A549 (cell line): ENCODE measurements around the gene ACSF3. TPM values are rescaled to one million over a fixed set of nuclear protein-coding genes. Genes with fewer than 3 reads are reported as not detected.
"Not testable (repeated sequence)": the region's sequence is repeated elsewhere in the genome, so short reads cannot be mapped to it uniquely, and the experiment has no call there.

Experiments
- ATAC-seq, 2 experiments: fragments of 200-7000 bp in 1 of 2; fragments of >200 bp in 1 of 2; cut with Nextera tagmentation in 1 of 2; cut with Tn5 transposase in 1 of 2; 3 replicates each; pipeline versions ENCODE4 v1.8.0 to v1.9.1; 2018 to 2020; ENCODE audit warnings: mild to moderate bottlenecking in 1 of 2, moderate library complexity in 1 of 2
- CTCF ChIA-PET: fragments of 300-600 bp; sonication (Branson Sonifier 250); formaldehyde crosslinking; extraction: SDS; loops from one replicate; lab custom pipeline; 2021; ENCODE audit warnings: antibody characterized with exemption, inconsistent platforms; lab: Yijun Ruan, JAX
- POLR2A ChIA-PET: fragments of 350-600 bp; formaldehyde crosslinking; extraction: SDS; loops from one replicate; lab custom pipeline; 2021; ENCODE audit warnings: antibody characterized with exemption, inconsistent platforms; lab: Yijun Ruan, JAX
- DNase-seq, 2 experiments: peaks; one replicate each; pipeline versions ENCODE4 v3.0.0 to v3.0.0-alpha.2; 2011 to 2016; ENCODE audit warnings: low read depth in 1 of 2, low spot score in 1 of 2
- FAIRE-seq: peaks from 2 replicates; lab custom pipeline; 2011; peaks lifted over from hg19 to GRCh38; lab: Jason Lieb, UNC
- H3K27ac ChIP-seq, 2 experiments: fragments of >200 bp; sonication (Bioruptor Twin); formaldehyde crosslinking; 3 replicates each; pipeline ENCODE4 v1.5.1; 2016 to 2017
- H3K4me1 ChIP-seq: fragments of >200 bp; sonication (Bioruptor Twin); formaldehyde crosslinking; 3 replicates; pipeline ENCODE4 v1.6.1; 2016
- H3K4me2 ChIP-seq: fragments of >200 bp; sonication (Bioruptor Twin); formaldehyde crosslinking; 3 replicates; pipeline ENCODE4 v1.6.1; 2016
- H3K4me3 ChIP-seq: fragments of >200 bp; sonication (Bioruptor Twin); formaldehyde crosslinking; 3 replicates; pipeline ENCODE4 v1.5.1; 2016
- H3K9me3 ChIP-seq: fragments of >200 bp; sonication (Bioruptor Twin); formaldehyde crosslinking; 3 replicates; pipeline ENCODE4 v1.6.1; 2016
- BCL3 ChIP-seq: fragments of >200 bp; sonication (Bioruptor Twin); formaldehyde crosslinking; IDR thresholded peaks from 3 replicates; pipeline ENCODE4 v1.6.1; 2016
- CTCF ChIP-seq: fragments of >200 bp; sonication (Bioruptor Twin); formaldehyde crosslinking; IDR thresholded peaks from 3 replicates; pipeline ENCODE4 v1.5.1; 2016
- ELK1 ChIP-seq: fragments of 150-350 bp; IDR thresholded peaks from 2 replicates; pipeline ENCODE4 v1.6.1; 2014; ENCODE audit warnings: low read depth, mild to moderate bottlenecking, low read length
- HOXA7 ChIP-seq: fragments of 250-450 bp; sonication (Bioruptor Pico); IDR thresholded peaks from 2 replicates; pipeline ENCODE4 v1.5.0; 2020; ENCODE audit warnings: mild to moderate bottlenecking, moderate library complexity
- KDM1A ChIP-seq: fragments of 200-600 bp; sonication (generic); IDR thresholded peaks from 2 replicates; pipeline ENCODE4 v1.6.1; 2016; ENCODE audit warnings: low read depth, mild to moderate bottlenecking
- NFE2L2 ChIP-seq: fragments of 150-350 bp; conservative IDR thresholded peaks from 2 replicates; pipeline ENCODE4 v1.6.1; 2014; ENCODE audit warnings: low read length
- PHF8 ChIP-seq: fragments of 200-600 bp; sonication (generic); IDR thresholded peaks from 2 replicates; pipeline ENCODE4 v1.6.1; 2016; ENCODE audit warnings: low read depth, mild to moderate bottlenecking, antibody characterized with exemption, moderate library complexity, borderline replicate concordance
- SREBF2 ChIP-seq: fragments of 450-650 bp; IDR thresholded peaks from 2 replicates; pipeline ENCODE4 v1.6.1; 2014; ENCODE audit warnings: mild to moderate bottlenecking, moderate library complexity
- TFCP2L1 ChIP-seq: fragments of 250-450 bp; sonication (Bioruptor Pico); IDR thresholded peaks from 2 replicates; pipeline ENCODE4 v1.5.0; 2021; ENCODE audit warnings: mild to moderate bottlenecking
- WGBS: methylation state at CpG from one replicate; pipeline ENCODE4 v1.1.6; 2017; ENCODE audit errors: missing lambda C conversion rate; 5-methylcytosine and 5-hydroxymethylcytosine counted together
- polyA plus RNA-seq, 4 experiments: library from polyadenylated mRNA; depleted of rRNA in 3 of 4; stranded (reverse); fragments of >200 nt; fragmentation: RNase III in 1 of 4; extraction: RNeasy Plus Mini Kit Qiagen cat#74134 plus additional on column Dnase treatment in 1 of 4; gene quantifications; 2 replicates in 3 of 4; 3 replicates in 1 of 4; pipeline ENCODE4 v1.2.3, GENCODE V29; 2011 to 2017

The ACSF3 gene
- polyA plus RNA-seq, 2 of the 4 experiments (the other 2 are of a cell fraction) = 9.8 to 13.1 TPM

- no peak overlapping the region for H3K4me2 ChIP-seq
- ChIA-PET CTCF (interaction anchor here (1.0 to 1.4 kb wide), 2 partner anchors 10 to 450 kb away, joined by 3 read pairs; no protein-coding TSS in a partner anchor), POLR2A (no interaction called here)
- no peak for FAIRE-seq
- H3K4me1 ChIP-seq = 0 out of 3 replicates have a peak, but pooled peaks cover 3% of the 10 kb centered on the region
- ATAC-seq = peak; percentile 35 to 38
- H3K4me3 ChIP-seq = no peak overlapping the region
- no peaks in the 10 kb centered on the region for H3K9me3 ChIP-seq
- no peak for TF ChIP-seq PHF8
- peak; percentile 84 for TF ChIP-seq KDM1A
- H3K27ac ChIP-seq = no peak overlapping the region
- peak in 1 of 2 experiments; percentile 56 for DNase-seq
- 24% methylated on average over 14 of the region's 19 CpGs for WGBS
Measured at GRCh38 chr16:89187032-89187769, 93.5 kb downstream of the ACSF3 start.

GRCh38 chr16:89187770-89188392 lies 94.2 kb downstream of the ACSF3 start:
- FAIRE-seq = no peak

GRCh38 chr16:89188471-89189357 lies 95.1 kb downstream of the ACSF3 start:
- CTCF ChIA-PET, FAIRE-seq, POLR2A ChIA-PET: not testable (repeated sequence)

More at GRCh38 chr16:89187770-89188392, 94.2 kb downstream of the ACSF3 start:
- peak in 1 of 2 experiments; percentile 47 for DNase-seq
- H3K4me2 ChIP-seq = no peak overlapping the region
- TF ChIP-seq BCL3 (no peak), HOXA7 (no peak), NFE2L2 (no peak), SREBF2 (no peak), TFCP2L1 (CRISPR knock-in tag) (no peak), KDM1A (no peak), CTCF (no peak), ELK1 (no peak)
- peak in 1 of 2 experiments; percentile 47; a peak in 5 of 6 replicates for ATAC-seq
- H3K4me1 ChIP-seq = 0 out of 3 replicates have a peak, but pooled peaks cover 3% of the 10 kb centered on the region
- H3K4me3 ChIP-seq = no peak overlapping the region
- POLR2A ChIA-PET = no interaction called here
- CTCF ChIA-PET = interaction anchor here (1.0 to 1.4 kb wide), 2 partner anchors 10 to 450 kb away, joined by 3 read pairs; no protein-coding TSS in a partner anchor
- no peak overlapping the region for H3K27ac ChIP-seq
- no peaks in the 10 kb centered on the region for H3K9me3 ChIP-seq
- WGBS = 43% methylated on average over 15 of the region's 19 CpGs

More at GRCh38 chr16:89188471-89189357, 95.1 kb downstream of the ACSF3 start:
- not testable (repeated sequence) for H3K27ac ChIP-seq, ATAC-seq, H3K4me2 ChIP-seq, H3K4me3 ChIP-seq, H3K4me1 ChIP-seq, H3K9me3 ChIP-seq, DNase-seq
- 87% methylated on average over 6 of the region's 25 CpGs for WGBS
